Measurements from ENCODE around the gene LARP1.

Gene LARP1

DNA sequence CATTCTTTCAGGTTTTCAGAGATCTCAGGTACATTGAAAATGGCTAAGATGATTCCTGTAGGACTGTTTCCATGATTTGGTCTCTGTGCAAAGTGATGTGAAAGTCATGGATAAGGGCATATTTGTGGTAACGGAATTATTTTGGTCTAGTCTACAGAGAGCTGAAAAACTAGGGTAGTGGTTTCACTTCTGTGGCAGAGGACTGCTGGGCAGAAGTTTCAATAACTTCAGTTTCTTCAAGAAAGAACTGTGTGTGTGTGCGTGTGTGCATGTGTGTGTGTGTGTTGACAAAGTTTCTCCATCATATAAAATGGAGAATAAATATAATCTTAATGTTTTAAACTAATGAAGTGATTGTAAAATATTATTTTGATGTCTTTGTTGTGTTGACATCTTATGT lies 107.6 kb downstream of the LARP1 start:
- TF ChIP-seq MYC (IDR thresholded peaks at IDR 0.05; ENCODE audit: low read depth, low read length) (no peak), CTCF (IDR thresholded peaks at IDR 0.05; ENCODE audit: low read depth, low read length) (no peak), POLR2A (IDR thresholded peaks at IDR 0.05; ENCODE audit: extremely low read depth, insufficient read length) (no peak)
- TF ChIP-seq, protein P1, sequence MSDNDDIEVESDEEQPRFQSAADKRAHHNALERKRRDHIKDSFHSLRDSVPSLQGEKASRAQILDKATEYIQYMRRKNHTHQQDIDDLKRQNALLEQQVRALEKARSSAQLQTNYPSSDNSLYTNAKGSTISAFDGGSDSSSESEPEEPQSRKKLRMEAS (IDR thresholded peaks at IDR 0.05; ENCODE audit: low read depth, low read length): no peak
- no peak for DNase-seq (ENCODE audit: low read depth)
- peak overlapping the region; percentile 6 for H3K4me3 ChIP-seq (ENCODE audit: low read depth, low read length)

DNA sequence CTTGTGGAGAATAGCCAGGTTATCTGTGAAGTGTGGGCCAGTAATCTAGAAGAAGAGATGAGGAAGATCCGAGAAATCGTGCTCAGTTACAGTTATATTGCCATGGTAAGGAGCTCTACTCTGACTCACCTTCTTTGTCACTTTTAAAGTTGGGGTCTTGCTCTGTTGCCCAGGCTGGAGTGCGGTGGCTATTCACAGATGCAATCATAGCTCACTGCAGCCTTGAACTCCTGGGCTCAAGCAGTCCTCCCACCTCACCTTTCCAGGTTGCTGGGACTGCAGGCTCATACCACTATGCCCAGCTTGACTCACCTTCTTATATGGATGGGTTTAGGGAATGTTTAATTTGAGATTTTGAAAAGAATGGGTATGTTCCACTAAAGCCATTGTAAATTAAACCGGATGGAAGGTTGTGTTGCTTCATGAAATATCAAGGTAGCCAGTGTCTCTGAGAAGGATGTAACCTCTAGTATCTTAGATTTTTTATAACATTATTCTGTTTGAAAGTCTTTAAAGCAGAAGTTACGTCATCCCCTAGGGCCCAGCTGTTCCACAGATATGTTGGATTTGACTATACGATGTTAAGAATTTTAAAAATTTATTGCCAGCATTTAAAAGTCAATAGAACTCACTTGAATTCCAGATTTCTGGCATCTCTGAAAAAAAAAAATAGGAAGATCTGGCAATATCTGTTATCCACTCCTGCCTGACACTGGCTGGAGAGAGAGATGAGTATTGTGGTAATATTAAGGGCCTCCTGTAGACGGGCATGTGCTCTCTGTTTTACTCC lies 108.3 kb downstream of the LARP1 start:
- TF ChIP-seq, protein P1 (IDR thresholded peaks at IDR 0.05; ENCODE audit: low read depth, low read length): no peak
- no peak for TF ChIP-seq POLR2A (IDR thresholded peaks at IDR 0.05; ENCODE audit: extremely low read depth, insufficient read length)
- no peak for TF ChIP-seq MYC (IDR thresholded peaks at IDR 0.05; ENCODE audit: low read depth, low read length)
- no peak for TF ChIP-seq CTCF (IDR thresholded peaks at IDR 0.05; ENCODE audit: low read depth, low read length)
- peak; percentile 14 for DNase-seq (ENCODE audit: low read depth)
- peak overlapping the region; percentile 19 for H3K4me3 ChIP-seq (ENCODE audit: low read depth, low read length)

DNA sequence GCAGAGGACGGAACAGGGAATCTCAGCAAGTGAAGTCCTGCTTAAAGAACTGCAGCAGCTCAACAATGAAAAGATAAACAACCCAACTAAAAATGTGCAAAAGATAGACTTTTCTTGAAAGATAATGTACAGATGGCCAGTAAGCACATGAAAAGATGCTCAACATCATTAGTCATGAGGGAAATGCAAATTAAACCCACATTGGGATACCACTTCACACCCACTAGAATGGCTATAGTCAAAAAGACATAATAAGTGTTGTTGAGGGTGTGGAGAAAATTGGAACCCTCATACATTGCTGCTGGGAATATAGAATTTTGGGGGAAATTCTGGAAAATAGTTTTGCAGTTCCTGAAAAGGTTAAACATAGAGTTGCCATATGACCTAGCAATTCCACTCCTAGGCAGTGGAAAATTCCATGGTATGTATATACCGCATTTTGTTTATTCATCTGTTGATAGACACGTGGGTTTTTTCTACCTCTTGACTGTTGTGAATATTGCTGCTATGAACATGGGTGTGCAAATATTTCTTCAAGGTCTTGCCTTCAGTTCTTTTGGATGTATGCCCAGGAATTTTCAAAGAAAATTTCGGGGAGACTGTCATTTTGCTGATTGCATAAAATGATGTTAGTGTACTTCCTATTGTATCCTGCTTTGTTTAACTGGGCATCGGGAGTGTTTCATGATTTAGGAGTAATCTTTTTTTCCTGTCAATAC lies 110.4 kb downstream of the LARP1 start:
- no peak overlapping the region for H3K4me3 ChIP-seq (ENCODE audit: low read depth, low read length)
- TF ChIP-seq MYC (IDR thresholded peaks at IDR 0.05; ENCODE audit: low read depth, low read length): no peak
- no peak for TF ChIP-seq POLR2A (IDR thresholded peaks at IDR 0.05; ENCODE audit: extremely low read depth, insufficient read length)
- TF ChIP-seq, protein P1 (IDR thresholded peaks at IDR 0.05; ENCODE audit: low read depth, low read length): no peak
- TF ChIP-seq CTCF (IDR thresholded peaks at IDR 0.05; ENCODE audit: low read depth, low read length): no peak
- no peak for DNase-seq (ENCODE audit: low read depth)

- no peak overlapping the region for H3K4me3 ChIP-seq (ENCODE audit: low read depth, low read length)
- TF ChIP-seq, protein P1 (IDR thresholded peaks at IDR 0.05; ENCODE audit: low read depth, low read length): no peak
- TF ChIP-seq POLR2A (IDR thresholded peaks at IDR 0.05; ENCODE audit: extremely low read depth, insufficient read length) (no peak), MYC (IDR thresholded peaks at IDR 0.05; ENCODE audit: low read depth, low read length) (no peak), CTCF (IDR thresholded peaks at IDR 0.05; ENCODE audit: low read depth, low read length) (no peak)
- no peak for DNase-seq (ENCODE audit: low read depth)
Observed at GRCh38 chr5:154866841-154867240, 111.7 kb downstream of the LARP1 start.

Measured in NB4 (cell line).